ENCODE results near the gene RALGDS.
"Not testable (repeated sequence)": the region's sequence is repeated elsewhere in the genome, so short reads cannot be mapped to it uniquely, and the experiment has no call there.

The RALGDS gene

DNA sequence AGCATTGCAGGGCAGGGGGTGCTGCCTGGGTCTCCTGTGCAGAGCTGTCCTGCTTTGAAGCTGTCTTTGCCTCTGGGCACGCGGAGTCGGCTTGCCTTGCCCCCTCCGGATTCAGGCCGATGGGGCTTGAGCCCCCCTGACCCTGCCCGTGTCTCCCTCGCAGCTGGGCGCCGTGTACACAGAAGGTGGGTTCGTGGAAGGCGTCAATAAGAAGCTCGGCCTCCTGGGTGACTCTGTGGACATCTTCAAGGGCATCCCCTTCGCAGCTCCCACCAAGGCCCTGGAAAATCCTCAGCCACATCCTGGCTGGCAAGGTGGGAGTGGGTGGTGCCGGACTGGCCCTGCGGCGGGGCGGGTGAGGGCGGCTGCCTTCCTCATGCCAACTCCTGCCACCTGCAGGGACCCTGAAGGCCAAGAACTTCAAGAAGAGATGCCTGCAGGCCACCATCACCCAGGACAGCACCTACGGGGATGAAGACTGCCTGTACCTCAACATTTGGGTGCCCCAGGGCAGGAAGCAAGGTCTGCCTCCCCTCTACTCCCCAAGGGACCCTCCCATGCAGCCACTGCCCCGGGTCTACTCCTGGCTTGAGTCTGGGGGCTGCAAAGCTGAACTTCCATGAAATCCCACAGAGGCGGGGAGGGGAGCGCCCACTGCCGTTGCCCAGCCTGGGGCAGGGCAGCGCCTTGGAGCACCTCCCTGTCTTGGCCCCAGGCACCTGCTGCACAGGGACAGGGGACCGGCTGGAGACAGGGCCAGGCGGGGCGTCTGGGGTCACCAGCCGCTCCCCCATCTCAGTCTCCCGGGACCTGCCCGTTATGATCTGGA, 56.6 kb downstream of the RALGDS start:
- no peak for DNase-seq

DNA sequence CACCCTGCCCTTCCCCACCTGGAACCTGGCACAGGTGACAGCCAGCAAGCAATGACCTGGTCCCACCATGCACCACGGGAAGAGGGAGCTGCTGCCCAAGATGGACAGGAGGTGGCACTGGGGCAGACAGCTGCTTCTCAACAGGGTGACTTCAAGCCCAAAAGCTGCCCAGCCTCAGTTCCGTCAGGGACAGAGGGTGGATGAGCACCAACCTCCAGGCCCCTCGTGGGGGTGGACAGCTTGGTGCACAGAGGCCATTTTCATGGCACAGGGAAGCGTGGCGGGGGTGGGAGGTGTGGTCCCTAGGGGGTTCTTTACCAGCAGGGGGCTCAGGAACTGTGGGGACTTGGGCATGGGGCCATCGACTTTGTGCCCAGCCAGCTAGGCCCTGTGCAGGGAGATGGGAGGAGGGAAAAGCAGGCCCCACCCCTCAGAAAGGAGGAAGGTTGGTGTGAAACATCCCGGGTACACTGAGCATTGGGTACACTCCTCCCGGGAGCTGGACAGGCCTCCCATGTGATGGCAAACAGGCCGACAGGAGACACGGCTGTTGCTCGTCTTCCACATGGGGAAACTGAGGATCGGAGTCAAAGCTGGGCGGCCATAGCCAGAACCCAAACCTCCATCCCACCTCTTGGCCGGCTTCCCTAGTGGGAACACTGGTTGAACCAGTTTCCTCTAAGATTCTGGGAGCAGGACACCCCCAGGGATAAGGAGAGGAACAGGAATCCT, 57.4 kb downstream of the RALGDS start:
- no peak for DNase-seq

DNA sequence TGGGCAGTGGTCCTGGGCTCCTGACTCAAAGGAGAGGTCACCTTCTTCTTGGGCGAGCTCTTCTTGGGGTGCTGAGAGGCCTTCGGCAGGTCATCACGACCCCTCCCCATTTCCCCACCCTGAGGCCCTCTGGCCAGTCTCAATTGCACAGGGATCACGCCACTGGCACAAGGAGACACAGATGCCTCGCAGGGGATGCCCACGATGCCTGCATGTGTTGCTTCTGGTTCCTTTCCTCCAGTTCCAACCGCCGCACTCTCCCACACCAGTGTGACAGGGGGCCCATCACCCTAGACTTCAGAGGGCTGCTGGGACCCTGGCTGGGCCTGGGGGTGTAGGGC, 57.9 kb downstream of the RALGDS start:
- no peak for DNase-seq

DNA sequence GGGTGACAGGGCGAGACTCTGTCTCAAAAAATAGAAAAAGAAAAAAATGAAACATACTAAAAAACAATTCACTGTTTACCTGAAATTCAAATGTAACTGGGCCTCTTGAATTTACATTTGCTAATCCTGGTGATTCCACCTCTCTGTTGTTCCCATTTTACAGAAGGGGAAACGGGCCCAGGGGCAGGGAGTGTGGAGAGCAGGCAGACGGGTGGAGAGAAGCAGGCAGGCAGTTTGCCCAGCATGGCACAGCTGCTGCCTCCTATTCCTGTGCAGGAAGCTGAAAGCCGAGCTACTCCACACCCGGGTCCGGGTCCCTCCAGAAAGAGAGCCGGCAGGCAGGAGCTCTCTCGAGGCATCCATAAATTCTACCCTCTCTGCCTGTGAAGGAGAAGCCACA, 58.5 kb downstream of the RALGDS start:
- not testable (repeated sequence) for DNase-seq

DNA sequence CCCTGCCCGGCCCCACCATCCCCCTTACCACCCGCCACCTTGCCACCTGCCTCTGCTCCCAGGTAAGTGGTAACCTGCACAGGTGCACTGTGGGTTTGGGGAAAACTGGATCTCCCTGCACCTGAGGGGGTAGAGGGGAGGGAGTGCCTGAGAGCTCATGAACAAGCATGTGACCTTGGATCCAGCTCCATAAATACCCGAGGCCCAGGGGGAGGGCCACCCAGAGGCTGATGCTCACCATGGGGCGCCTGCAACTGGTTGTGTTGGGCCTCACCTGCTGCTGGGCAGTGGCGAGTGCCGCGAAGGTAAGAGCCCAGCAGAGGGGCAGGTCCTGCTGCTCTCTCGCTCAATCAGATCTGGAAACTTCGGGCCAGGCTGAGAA, 59.3 kb downstream of the RALGDS start, which contains the start of gene CEL:
TSS of gene CEL (plus strand) at position 218 of the 382 bp plus-strand sequence. CDS start at position 240, 22 bp downstream.
- not testable (repeated sequence) for DNase-seq

DNA sequence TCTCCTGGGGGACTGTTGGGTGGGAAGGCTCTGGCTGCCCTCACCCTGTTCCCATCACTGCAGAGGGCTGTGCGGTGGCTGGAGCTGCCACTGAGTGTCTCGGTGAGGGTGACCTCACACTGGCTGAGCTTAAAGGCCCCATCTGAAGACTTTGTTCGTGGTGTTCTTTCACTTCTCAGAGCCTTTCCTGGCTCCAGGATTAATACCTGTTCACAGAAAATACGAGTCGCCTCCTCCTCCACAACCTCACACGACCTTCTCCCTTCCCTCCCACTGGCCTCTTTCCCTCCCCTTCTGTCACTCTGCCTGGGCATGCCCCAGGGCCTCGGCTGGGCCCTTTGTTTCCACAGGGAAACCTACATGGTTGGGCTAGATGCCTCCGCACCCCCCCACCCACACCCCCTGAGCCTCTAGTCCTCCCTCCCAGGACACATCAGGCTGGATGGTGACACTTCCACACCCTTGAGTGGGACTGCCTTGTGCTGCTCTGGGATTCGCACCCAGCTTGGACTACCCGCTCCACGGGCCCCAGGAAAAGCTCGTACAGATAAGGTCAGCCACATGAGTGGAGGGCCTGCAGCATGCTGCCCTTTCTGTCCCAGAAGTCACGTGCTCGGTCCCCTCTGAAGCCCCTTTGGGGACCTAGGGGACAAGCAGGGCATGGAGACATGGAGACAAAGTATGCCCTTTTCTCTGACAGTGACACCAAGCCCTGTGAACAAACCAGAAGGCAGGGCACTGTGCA, 59.8 kb downstream of the RALGDS start:
- DNase-seq: not testable (repeated sequence)

DNA sequence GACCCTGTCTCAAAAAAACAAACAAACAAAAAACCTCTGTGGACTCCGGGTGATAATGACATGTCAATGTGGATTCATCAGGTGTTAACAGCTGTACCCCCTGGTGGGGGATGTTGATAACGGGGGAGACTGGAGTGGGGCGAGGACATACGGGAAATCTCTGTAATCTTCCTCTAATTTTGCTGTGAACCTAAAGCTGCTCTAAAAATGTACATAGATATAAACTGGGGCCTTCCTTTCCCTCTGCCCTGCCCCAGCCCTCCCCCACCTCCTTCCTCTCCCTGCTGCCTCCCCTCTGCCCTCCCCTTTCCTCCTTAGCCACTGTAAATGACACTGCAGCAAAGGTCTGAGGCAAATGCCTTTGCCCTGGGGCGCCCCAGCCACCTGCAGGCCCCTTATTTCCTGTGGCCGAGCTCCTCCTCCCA, 60.6 kb downstream of the RALGDS start:
- no peak for DNase-seq

DNA sequence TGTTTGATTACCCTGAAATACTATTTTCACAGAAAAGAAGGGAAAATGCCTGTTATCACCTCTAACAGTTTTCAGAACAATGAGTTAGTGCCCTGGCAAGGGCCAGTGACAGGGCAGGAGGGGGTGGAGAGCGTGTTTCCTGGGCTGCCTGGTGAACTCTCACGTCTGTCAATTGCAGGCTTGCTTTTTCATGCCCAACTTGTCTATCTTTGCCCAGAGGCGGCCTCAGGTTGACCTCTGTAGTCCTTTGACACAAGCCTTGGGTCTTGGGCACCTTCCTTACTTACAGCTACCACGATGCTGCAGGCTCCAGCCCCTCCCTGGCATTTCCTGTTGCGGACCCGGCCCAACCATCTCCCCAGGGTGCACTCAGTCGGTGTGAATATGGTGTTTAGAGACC, 61.4 kb downstream of the RALGDS start:
- DNase-seq: no peak

DNA sequence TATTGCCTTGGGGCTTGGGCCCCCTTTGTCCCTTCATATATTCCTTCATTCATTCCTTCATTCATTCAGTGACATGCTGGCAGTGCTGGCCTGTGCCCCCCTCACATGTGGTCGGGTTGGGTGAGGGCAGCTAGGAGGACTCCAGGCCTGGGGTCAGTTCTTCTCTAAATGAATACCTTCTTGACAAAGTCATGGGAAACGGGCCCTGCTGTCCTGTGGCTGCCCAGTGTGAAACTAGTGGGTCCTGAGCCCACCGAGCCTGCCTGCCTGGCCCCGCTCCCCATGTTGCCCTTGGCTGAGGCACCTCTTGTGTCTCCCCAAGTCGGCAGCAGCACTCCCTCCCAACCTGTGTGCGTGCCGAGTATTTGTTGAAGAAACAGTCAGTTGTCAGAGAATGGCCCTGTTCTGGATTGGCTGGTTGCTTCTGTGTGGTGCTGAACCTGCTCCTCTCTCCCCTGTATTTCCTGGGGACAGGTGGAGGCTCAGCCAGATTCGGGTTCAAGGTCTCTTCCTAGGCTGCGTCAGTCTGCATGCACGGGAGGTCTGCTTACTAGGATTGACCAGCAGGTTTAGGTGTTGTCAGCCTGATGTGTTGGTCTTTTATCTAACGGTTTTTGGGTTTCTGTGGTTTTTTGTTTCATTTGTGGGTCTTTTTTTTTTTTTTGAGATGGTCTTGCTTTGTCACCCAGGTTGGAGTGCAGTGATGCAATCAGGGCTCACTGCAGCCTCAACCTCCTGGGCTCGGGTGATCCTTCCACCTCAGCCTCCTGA, 62.3 kb downstream of the RALGDS start:
- DNase-seq: no peak

DNA sequence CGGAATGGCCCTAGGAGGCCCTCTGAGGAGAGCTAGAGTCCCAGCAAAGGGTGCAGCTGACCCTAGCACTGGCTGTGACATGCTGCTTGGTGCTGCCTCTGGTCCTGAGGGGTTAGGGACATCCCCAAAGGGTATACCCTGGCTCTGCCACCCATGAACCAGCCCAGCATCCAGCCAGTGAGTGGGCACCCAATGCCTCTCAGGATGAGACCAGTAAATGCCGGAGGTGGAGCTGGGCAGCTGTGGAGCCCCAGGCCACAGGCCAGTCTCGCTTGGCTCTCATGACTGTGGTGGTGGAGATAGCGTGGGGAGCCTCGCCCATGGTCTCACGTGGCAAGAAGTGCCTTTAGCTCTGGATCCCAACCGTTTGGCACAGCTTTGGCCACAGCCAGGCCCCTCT, 63.0 kb downstream of the RALGDS start:
- no peak for DNase-seq

DNA sequence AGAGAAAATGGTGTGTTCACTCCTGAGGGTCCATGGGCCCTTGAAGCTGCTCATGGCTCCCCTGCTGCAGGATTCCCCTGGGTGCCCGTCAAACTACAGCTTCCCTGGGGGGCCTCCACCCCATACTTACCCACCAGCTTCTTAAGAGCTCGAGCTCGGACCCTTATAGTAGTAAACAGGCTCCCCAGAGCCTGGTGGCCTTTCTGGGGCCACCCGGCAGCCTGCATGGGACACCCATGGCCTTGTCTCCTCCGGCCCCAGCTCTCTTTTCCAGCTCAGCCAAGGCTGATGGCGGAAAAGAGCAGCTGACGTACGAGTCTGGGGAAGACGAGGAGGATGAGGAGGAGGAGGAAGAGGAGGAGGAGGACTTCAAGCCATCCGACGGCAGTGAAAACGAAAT, 63.5 kb downstream of the RALGDS start:
- DNase-seq: no peak

DNA sequence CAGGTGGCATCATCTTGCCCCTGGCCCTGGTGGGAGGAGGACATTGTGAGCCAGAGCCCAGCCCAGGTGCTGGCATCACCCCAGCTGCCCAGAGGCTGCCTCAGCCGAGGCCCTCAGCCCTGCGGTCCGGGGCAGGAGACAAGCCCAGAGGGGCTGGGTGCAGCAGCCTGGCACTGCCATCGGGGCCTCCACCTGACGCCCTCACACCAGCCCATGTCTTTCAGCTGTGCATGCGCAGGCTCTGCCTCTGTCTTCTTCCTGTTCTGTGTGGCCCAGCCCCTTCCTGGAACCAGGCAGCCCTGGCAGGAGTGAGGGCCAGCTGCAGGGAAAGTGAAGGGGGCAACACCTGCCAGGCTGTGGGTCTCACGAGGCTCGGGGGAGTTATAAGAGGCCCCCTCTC, 64.0 kb downstream of the RALGDS start:
- DNase-seq: no peak

DNA sequence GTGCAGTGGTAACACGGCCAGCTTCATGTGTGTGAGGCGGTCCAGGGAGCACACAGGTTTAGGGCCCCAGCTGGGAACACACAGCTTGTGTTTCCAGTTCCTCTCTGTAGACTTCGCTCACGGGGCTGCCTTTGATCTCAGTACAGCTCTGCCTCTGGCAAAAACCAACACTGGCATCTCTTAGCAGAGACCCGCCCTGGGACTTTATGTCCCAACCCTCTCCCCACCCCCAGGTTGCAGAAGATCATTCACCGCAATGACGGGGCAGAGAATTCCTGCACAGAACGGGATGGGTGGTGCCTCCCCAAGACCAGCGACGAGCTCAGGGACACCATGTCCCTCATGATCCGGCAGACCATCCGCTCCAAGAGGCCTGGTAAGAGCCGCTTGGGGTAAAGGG, 64.5 kb downstream of the RALGDS start:
- no peak for DNase-seq

DNA sequence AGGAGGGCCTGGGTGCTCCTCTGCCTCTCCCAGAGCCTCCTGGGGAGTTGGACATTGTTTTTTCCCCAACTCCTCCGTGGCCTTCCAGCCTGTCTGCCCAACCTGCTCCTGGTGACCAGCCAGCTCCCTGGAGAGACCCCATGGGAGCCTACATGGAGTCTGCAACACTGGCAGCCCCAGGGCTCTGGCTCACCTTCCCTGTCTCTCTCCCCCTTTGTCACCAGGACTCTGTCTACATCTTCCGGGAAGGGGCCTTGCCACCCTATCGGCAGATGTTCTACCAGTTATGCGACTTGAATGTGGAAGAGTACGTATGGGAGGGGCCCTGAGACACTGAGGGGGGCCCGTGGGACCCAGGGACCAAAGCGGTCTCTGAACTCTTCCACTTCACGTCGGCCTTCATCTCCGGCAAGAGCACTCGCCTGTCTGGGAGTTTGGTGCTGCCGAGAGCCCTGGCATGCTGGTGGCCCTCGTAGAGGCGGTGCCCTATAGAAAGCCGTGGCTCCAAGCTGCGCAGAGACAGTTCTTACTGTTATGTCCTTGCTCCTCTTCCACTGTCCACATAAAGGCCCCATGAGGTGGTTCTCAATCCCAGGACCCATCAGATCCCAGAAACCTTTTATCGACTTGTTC, 65.1 kb downstream of the RALGDS start:
- DNase-seq: no peak

DNA sequence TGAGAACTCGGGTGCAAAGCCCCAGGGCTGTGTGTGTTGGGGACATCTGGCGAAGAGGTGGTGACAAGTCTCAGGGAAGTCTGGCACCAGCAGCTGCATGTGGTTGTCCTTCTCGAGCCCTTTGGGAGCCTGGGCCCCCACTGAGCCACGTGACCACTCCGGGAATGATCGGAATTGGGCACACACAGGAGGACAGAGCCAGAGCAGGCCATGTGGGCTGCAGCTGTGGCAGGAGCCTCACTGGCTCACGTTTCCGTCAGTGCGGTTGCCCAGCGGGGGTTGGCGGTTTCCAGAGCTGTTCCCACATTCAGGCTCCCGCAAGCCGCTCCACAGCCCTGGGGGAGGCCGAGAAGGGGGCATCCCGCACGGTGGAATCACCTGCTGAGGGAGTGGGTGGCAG, 66.1 kb downstream of the RALGDS start:
- DNase-seq: no peak

DNA sequence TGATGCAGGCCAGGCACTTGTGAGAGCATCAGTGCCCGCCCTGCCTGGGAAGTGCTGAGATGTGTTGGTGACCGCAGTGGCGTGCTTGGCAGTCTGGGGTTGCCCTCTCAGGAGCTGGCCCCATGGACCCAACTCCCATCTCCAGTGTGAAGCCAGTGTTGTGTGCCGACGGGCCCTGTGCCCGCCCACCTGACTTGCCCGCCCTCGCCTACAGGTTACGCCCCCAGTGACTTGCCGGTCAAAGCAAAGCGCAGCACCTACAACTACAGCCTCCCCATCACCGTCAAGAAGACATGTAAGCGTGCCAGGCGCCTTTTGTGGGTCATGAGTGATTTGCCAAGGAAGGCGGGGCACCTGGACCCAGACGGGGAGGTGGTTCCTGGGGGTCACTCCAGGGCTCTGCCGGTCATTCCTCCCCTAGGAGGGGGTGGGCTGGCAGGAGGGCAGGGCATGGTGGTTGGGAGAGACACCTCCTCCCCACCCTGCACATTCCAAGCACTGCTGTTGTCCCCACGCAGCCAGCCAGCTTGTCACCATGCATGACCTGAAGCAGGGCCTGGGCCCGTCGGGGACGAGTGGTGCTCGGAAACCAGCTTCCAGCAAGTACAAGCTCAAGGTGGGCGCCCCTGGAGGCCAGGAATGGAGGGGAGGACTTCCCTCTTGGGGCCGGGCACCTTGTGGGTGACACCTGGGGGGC, 66.7 kb downstream of the RALGDS start:
- DNase-seq: no peak

DNA sequence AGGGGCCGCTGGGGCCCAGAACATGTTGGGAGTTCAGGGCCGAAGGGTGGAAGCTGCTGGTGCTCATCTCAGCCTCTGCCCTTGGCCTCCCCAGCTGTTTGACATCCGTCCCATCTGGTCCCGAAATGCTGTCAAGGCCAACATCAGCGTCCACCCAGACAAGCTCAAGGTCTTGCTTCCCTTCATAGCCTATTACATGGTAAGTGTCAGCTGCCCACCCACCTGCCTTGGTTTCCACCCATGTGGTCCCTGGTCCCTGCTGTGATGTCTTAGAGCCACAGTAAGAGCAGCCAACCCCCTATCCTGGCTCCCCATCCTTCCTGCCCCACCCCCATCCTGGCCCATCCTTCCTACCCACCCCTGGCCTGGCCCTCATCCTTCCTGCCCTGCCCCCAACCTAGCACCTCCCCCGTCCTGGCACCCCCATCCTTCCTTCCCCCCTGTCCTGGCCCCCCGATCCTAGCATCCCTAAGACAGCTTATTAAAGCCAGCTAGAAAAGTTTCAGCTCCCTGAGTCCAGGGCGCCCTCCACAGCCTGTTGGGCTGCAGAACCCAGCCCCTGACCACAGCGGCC, 69.0 kb downstream of the RALGDS start:
- no peak for DNase-seq

DNA sequence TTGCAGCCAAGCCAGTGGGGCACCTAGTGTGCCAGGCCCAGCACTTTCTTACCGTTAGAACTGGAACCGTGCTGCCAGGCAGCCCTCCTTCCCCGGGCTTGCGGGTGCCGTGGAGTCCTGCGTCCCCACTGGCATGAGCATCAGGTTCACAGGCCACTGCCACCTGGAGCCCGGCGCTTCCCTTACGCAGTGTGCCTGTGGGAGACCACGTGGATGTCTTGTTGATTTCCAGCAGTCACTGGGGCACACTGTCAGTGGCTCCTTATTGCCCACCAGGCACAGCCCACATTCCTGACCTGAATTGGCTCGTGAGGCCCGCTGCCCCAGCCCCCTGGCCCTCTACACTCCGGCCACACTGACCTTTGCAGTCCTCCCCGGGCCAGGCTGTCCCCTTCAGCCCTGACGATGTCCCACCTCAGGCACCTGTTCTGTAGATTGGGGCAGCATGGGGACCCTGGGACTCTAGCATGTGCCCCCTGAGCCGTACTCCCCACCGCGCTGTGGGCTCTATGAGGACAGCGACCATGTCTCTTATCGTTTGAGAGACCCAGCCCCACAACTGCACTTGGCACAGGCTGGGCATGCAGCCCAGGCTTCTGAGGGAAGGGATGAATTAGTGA, 69.6 kb downstream of the RALGDS start:
- no peak for DNase-seq

DNA sequence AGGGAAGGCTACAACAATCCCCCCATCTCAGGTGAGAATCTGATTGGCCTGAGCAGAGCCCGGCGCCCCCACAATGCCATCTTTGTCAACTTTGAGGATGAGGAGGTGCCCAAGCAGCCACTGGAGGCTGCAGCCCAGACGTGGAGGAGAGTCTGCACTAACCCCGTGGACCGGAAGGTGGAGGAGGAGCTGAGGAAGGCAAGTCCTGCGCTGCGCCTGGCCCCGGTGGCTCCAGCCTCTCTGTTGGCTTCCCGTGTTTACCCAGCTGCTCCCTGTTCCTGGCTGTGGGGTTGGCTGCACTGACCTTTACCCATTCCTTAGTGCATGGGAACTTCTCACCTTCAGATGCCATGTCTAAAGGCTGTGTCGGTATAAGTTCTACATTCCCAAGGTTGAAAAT, 70.3 kb downstream of the RALGDS start:
- DNase-seq: no peak

DNA sequence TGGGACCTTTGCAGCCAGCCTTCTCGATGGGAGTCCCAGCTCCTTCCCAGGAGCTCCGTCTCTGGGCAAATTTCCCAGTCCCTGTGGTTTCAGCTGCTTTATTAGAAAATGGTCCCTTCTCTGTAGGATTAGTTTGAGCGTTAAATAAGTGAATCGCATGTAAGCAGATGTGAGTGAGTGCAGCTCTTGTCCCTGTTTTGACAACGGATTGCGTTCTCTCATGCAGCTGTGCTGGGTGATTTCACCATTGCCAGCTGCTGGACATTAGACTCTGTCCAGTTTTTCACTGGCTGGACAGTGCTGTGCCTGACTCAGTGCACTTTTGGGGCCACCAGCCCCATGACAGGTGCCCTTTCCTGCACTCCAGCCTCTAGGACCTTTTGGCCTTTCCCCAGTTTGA, 70.9 kb downstream of the RALGDS start:
- no peak for DNase-seq

DNA sequence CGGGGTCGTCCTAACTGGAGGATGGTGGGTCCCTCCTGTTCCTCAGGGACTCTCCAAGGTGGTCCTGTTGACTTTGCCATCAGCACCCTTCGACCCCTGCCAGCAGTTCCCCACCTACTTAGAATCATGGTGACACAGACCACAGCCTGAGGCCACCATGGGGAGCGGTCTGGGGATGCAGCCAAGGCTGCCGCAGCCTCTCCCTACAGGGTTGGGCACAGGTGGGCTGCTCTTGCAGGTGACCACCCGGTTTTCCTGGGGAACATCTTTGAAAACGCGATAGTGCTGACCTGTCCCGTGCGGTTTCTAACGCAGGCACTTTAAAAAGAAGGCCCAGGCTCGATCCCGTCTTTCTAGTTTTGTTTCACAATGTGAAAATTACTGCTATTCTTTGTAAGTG, 72.0 kb downstream of the RALGDS start:
- no peak for DNase-seq
